NCI-H2171 (cell line): ENCODE data around the gene B3GNT7.
"Not testable (repeated sequence)": the region's sequence is repeated elsewhere in the genome, so short reads cannot be mapped to it uniquely, and the experiment has no call there.

Source experiments
- DNase-seq: peaks from one replicate; lab custom pipeline; 2025; lab: John Stamatoyannopoulos, UW

B3GNT7 gene

GRCh38 chr2:231395188-231396057, at the start of gene B3GNT7:
TSS of gene B3GNT7 (plus strand) at chr2:231395710. CDS start at chr2:231395804, 94 bp downstream.
- DNase-seq: no peak

- DNase-seq: peak; percentile 17
Observed at GRCh38 chr2:231347081-231347480, 48.4 kb upstream of the B3GNT7 start.

GRCh38 chr2:231347638-231348037, 47.9 kb upstream of the B3GNT7 start:
- DNase-seq: no peak

GRCh38 chr2:231348173-231348572, 47.3 kb upstream of the B3GNT7 start:
- no peak for DNase-seq

GRCh38 chr2:231348704-231349373, 46.7 kb upstream of the B3GNT7 start:
- DNase-seq: no peak

- not testable (repeated sequence) for DNase-seq
Observed at GRCh38 chr2:231349374-231349735, 46.2 kb upstream of the B3GNT7 start.

- DNase-seq: no peak
Observed at GRCh38 chr2:231351648-231352047, 43.9 kb upstream of the B3GNT7 start.

GRCh38 chr2:231353469-231353868, 42.0 kb upstream of the B3GNT7 start:
- DNase-seq: no peak

GRCh38 chr2:231355508-231356465, 39.7 kb upstream of the B3GNT7 start:
- DNase-seq: no peak

GRCh38 chr2:231356466-231356844, 39.1 kb upstream of the B3GNT7 start:
- DNase-seq: no peak

- no peak for DNase-seq
Observed at GRCh38 chr2:231357048-231357447, 38.5 kb upstream of the B3GNT7 start.

- DNase-seq: no peak
Observed at GRCh38 chr2:231357931-231358330, 37.6 kb upstream of the B3GNT7 start.

GRCh38 chr2:231359441-231359840, 36.1 kb upstream of the B3GNT7 start:
- no peak for DNase-seq

GRCh38 chr2:231359948-231360347, 35.6 kb upstream of the B3GNT7 start:
- peak; percentile 78 for DNase-seq

GRCh38 chr2:231360401-231360800, 35.1 kb upstream of the B3GNT7 start:
- peak; percentile 27 for DNase-seq

- DNase-seq: no peak
Observed at GRCh38 chr2:231360881-231361371, 34.6 kb upstream of the B3GNT7 start.

GRCh38 chr2:231361701-231362554, 33.6 kb upstream of the B3GNT7 start:
- no peak for DNase-seq

GRCh38 chr2:231362555-231363184, 32.8 kb upstream of the B3GNT7 start:
- DNase-seq: no peak

GRCh38 chr2:231364061-231364460, 31.4 kb upstream of the B3GNT7 start:
- no peak for DNase-seq

GRCh38 chr2:231364961-231365810, 30.3 kb upstream of the B3GNT7 start:
- DNase-seq: peak; percentile 47
